Prostate gland (tissue), 2 donors: ENCODE measurements around the gene TDP2.

ENCODE experiments used
- CTCF ChIP-seq, 4 experiments: fragments of 200-600 bp in 2 of 4; fragments of 450-650 bp in 2 of 4; sonication (generic) in 2 of 4; IDR thresholded peaks; 1 replicate in 3 of 4; 2 replicates in 1 of 4; pipeline ENCODE4 v1.5.1; 2016 to 2019; ENCODE audit warnings: antibody characterized with exemption in 4 of 4, mild to moderate bottlenecking in 2 of 4, moderate library complexity in 2 of 4
- POLR2A ChIP-seq: fragments of 450-650 bp; IDR thresholded peaks from one replicate; pipeline ENCODE4 v1.6.1; 2016; ENCODE audit warnings: antibody characterized with exemption, mild to moderate bottlenecking

- TF ChIP-seq CTCF (IDR thresholded peaks at IDR 0.05) (no peak), POLR2A (no peak)
Observed at GRCh38 chr6:24704468-24704867, 37.8 kb upstream of the TDP2 start.
